Heart left ventricle (tissue), 13 donors: ENCODE data around the gene IPO7.

ENCODE experiments used
- POLR2A ChIP-seq, 2 donors: fragments of 450-650 bp; IDR thresholded peaks; one replicate each; pipeline ENCODE4 v1.6.1; 2017; ENCODE audit warnings: antibody characterized with exemption in 2 of 2, mild to moderate bottlenecking in 2 of 2, moderate library complexity in 2 of 2
- TF ChIP-seq, protein P1 (sequence below), 12 donors: fragments of 200-600 bp; sonication (generic) in 4 of 12; IDR thresholded peaks; one replicate each; pipeline versions ENCODE4 v1.5.0 to v1.8.0; 2018 to 2022; ENCODE audit warnings: antibody characterized with exemption in 12 of 12, mild to moderate bottlenecking in 5 of 12
- donor health status: ischemic (EF 13 %, LVEDD 7.1; RV severe dilation, severe dysfunction).
- donor health status: DM: no; HTN: yes; CAD: no.
- donor health status: DM: no; HTN: no; CAD: no.
- donor health status: ischemic (EF 25% LVEDD 6.9; RV normal size, moderate dysfunction).
- donor health status: ischemic (EF 25% LVEDD 5.7; RV mildly dilated, moderate dysfunction).
- donor health status: ischemic (EF 35%, LVEDD 5.7; RV mildly dilated, moderate dysfunction).
- donor health status: nonischemic (EF 11% LVEDD 7.7; RV severe dilation, severe dysfunction).
- donor health status: DM: yes; HTN: yes; CAD: no.
- donor health status: PGD.
- donor health status: ischemic (EF 29% LVEDD 5.4; RV normal size, mild dysfunction).
- donor health status: nonischemic (EF 23%, LVEDD 6.1; RV moderate dilation, normal function).

DNA sequence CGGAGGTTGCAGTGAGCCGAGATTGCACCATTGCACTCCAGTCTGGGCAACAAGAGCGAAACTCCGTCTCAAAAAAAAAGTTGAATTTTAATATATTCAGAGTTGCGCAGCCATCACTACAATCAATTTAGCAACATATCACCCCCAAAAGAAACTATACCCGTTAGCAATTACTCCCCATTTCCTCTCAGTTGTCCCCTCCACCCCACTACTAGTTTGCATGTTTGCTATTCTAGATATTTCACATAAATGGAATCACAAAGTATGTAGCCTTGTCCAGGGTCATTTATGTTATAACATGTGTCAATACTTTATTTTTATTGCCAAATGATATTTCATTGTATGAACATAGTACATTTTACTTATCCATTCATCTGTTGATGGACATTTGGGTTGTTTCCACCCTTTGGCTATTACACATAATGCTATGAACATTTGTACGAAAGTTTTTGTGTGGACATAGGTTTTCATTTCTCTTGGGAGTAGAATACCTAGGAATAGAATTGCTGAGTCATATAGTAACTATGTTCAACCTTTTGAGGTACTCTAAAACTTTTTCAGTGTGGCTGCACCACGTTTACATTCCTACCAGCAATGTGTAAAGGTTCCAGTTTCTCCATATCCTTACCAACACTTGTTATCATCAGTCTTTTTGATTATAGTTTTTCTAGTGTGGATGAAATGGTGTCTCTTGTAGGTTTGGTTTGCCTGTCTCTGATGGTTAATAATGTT lies 78.5 kb downstream of the IPO7 start:
- TF ChIP-seq, protein P1, sequence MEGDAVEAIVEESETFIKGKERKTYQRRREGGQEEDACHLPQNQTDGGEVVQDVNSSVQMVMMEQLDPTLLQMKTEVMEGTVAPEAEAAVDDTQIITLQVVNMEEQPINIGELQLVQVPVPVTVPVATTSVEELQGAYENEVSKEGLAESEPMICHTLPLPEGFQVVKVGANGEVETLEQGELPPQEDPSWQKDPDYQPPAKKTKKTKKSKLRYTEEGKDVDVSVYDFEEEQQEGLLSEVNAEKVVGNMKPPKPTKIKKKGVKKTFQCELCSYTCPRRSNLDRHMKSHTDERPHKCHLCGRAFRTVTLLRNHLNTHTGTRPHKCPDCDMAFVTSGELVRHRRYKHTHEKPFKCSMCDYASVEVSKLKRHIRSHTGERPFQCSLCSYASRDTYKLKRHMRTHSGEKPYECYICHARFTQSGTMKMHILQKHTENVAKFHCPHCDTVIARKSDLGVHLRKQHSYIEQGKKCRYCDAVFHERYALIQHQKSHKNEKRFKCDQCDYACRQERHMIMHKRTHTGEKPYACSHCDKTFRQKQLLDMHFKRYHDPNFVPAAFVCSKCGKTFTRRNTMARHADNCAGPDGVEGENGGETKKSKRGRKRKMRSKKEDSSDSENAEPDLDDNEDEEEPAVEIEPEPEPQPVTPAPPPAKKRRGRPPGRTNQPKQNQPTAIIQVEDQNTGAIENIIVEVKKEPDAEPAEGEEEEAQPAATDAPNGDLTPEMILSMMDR (IDR thresholded peaks at IDR 0.05) = no peak
- TF ChIP-seq POLR2A (IDR thresholded peaks at IDR 0.05) = no peak
